ENCODE results near the gene EML6. TPM values are rescaled to one million over a fixed set of nuclear protein-coding genes. Genes with fewer than 3 reads are reported as not detected.
A peak's percentile ranks its signal among the peaks of the same experiment; 100 is the strongest.

Gene EML6
- total RNA-seq, 4 donors from 2014 or later, result 2.3 to 15.1 (median 4.1) TPM

DNA sequence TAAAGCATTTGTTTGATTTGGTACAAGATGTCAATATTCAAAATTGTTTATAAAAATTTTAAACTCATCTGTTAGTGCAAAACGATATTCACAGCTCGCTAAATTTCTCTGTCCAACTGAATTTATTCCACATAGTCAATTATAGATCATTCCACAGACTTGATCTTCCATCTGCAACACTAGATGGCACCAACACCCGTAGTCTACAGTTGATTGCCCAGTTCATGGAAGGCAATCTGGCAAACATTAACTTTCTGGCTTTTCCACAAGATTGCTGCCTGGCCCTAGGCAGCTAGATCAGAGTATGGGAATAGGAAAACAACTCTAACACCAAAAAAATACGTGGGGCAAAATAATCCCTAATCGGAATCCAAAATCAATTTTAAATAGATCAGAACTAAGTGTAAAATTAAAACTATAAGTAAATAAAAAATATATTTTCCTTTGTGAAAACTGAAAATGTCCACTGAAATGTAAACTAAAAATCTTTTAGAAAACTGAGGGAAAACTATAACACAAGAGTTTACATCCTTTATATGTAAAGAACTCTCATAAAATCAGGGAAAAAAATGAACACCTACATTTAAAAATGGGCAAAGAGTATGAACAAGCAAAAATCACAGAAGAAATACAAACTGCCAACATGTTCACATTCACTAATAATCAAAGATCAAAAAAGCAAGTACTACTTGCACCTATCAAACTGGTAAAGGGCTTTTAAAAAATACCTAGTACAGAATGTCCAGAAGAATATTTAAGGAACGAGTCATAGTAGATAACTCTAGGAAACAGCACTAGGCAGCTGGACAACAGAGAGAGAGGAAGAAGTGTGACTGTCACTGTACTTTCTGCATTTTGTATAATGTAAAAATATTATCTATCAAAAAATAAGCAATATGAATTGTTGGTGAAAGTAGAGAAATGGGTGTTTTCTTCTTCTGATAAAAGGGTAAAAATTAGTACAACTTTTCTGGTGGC is 291.8 kb downstream of the EML6 start:
- Histone ChIP-seq H3K4me1 (peaks cover 51% of the 10 kb centered on the region), H3K36me3 (no peaks in the 10 kb centered on the region), H3K4me3 (no peak overlapping the region), H3K9me3 (no peaks in the 10 kb centered on the region), H3K27me3 (no peaks in the 10 kb centered on the region), H3K27ac (no peak overlapping the region)
- DNase-seq (ENCODE audit: low spot score in 2 of 2), result no peak
- TF ChIP-seq, protein P1, sequence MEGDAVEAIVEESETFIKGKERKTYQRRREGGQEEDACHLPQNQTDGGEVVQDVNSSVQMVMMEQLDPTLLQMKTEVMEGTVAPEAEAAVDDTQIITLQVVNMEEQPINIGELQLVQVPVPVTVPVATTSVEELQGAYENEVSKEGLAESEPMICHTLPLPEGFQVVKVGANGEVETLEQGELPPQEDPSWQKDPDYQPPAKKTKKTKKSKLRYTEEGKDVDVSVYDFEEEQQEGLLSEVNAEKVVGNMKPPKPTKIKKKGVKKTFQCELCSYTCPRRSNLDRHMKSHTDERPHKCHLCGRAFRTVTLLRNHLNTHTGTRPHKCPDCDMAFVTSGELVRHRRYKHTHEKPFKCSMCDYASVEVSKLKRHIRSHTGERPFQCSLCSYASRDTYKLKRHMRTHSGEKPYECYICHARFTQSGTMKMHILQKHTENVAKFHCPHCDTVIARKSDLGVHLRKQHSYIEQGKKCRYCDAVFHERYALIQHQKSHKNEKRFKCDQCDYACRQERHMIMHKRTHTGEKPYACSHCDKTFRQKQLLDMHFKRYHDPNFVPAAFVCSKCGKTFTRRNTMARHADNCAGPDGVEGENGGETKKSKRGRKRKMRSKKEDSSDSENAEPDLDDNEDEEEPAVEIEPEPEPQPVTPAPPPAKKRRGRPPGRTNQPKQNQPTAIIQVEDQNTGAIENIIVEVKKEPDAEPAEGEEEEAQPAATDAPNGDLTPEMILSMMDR (IDR thresholded peaks at IDR 0.05), result peak; percentile 27 to 58
- TF ChIP-seq EP300 (IDR thresholded peaks at IDR 0.05), result no peak
- peak in 1 of 3 donors; percentile 61 for TF ChIP-seq POLR2AphosphoS5 (IDR thresholded peaks at IDR 0.05)
- TF ChIP-seq POLR2A (IDR thresholded peaks at IDR 0.05), result no peak
- 49% methylated on average over 6 of the region's 6 CpGs for WGBS

DNA sequence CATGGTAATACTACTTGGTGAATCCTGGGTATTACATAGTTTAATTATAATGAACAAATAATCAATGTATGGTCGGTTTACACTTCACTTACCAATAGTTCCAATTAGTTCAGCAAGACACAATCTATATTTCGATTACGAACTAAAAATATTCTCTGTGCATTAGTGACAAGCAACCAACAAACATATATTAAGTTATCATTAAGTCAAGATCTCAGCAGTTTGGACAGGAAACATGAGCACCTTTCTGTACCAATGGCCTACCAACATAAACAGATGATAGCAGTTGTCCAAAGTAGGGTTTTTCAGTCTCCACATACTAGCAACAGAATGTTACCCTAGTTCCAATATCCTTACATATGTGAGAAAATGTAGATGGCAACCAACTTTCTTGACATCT is 294.0 kb downstream of the EML6 start:
- Histone ChIP-seq H3K27me3 (no peaks in the 10 kb centered on the region), H3K36me3 (no peaks in the 10 kb centered on the region), H3K4me3 (no peak overlapping the region), H3K9me3 (no peaks in the 10 kb centered on the region), H3K4me1 (peaks cover 32% of the 10 kb centered on the region), H3K27ac (no peak overlapping the region)
- 92% methylated on average over 3 of the region's 3 CpGs for WGBS
- no peak for DNase-seq (ENCODE audit: low spot score in 2 of 2)
- TF ChIP-seq POLR2AphosphoS5 (IDR thresholded peaks at IDR 0.05), result no peak
- TF ChIP-seq, protein P1 (IDR thresholded peaks at IDR 0.05), result no peak
- no peak for TF ChIP-seq EP300 (IDR thresholded peaks at IDR 0.05)
- TF ChIP-seq POLR2A (IDR thresholded peaks at IDR 0.05), result no peak

DNA sequence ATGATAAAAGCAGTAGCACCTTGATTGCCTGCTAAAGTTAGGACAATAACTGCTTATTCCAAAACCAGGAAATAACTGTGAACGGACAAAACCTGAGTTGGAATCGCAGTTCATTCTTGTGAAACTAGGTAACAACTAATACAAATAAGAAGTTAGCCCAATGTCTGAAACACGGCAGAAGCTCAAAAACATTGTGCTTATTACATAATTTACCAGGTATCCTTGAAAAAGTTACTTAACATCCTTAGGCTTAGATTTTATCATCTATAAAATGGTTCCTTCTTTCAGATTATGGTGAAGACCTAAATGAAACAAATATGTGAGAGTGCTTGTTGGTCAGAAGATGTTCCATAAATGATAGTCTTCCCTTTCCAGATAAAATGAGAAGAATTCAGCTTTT is 294.4 kb downstream of the EML6 start:
- Histone ChIP-seq H3K9me3 (no peaks in the 10 kb centered on the region), H3K36me3 (no peaks in the 10 kb centered on the region), H3K4me3 (no peak overlapping the region), H3K27ac (no peak overlapping the region), H3K27me3 (no peaks in the 10 kb centered on the region), H3K4me1 (peaks cover 32% of the 10 kb centered on the region)
- WGBS, result 75% methylated on average over 3 of the region's 3 CpGs
- TF ChIP-seq EP300 (IDR thresholded peaks at IDR 0.05), result no peak
- TF ChIP-seq, protein P1 (IDR thresholded peaks at IDR 0.05), result no peak
- TF ChIP-seq POLR2A (IDR thresholded peaks at IDR 0.05), result no peak
- TF ChIP-seq POLR2AphosphoS5 (IDR thresholded peaks at IDR 0.05), result no peak
- no peak for DNase-seq (ENCODE audit: low spot score in 2 of 2)

GRCh38 chr2:55018619-55019018 is 295.2 kb downstream of the EML6 start:
- no peak for TF ChIP-seq POLR2AphosphoS5 (IDR thresholded peaks at IDR 0.05)
- TF ChIP-seq, protein P1 (IDR thresholded peaks at IDR 0.05), result no peak
- TF ChIP-seq POLR2A (IDR thresholded peaks at IDR 0.05), result no peak
- TF ChIP-seq EP300 (IDR thresholded peaks at IDR 0.05), result no peak
- no peak for DNase-seq (ENCODE audit: low spot score in 2 of 2)
- Histone ChIP-seq H3K27ac (no peak overlapping the region), H3K27me3 (no peaks in the 10 kb centered on the region), H3K4me3 (no peak overlapping the region), H3K9me3 (no peaks in the 10 kb centered on the region), H3K36me3 (no peaks in the 10 kb centered on the region), H3K4me1 (peaks cover 29% of the 10 kb centered on the region)
- WGBS, result 79% methylated on average over 1 of the region's 1 CpG

GRCh38 chr2:55019526-55020258 is 296.2 kb downstream of the EML6 start:
- Histone ChIP-seq H3K27ac (no peak overlapping the region), H3K4me3 (no peak overlapping the region), H3K9me3 (no peaks in the 10 kb centered on the region), H3K27me3 (no peaks in the 10 kb centered on the region), H3K4me1 (peaks cover 29% of the 10 kb centered on the region), H3K36me3 (no peaks in the 10 kb centered on the region)
- WGBS, result 81% methylated on average over 5 of the region's 5 CpGs
- no peak for DNase-seq (ENCODE audit: low spot score in 2 of 2)
- TF ChIP-seq POLR2AphosphoS5 (IDR thresholded peaks at IDR 0.05) (no peak), EP300 (IDR thresholded peaks at IDR 0.05) (no peak), POLR2A (IDR thresholded peaks at IDR 0.05) (no peak)
- TF ChIP-seq, protein P1 (IDR thresholded peaks at IDR 0.05), result no peak
